Tibial nerve (tissue), 4 donors: Measurements from ENCODE around the gene CMSS1. TPM values are rescaled to one million over a fixed set of nuclear protein-coding genes. Genes with fewer than 3 reads are reported as not detected.
"Not testable (repeated sequence)": the region's sequence is repeated elsewhere in the genome, so short reads cannot be mapped to it uniquely, and the experiment has no call there.

Experiments
- DNase-seq, 2 donors: peaks; one replicate each; pipeline ENCODE4 v3.0.0-alpha.2; 2019; ENCODE audit warnings: low spot score in 2 of 2
- H3K27ac ChIP-seq, 4 donors: fragments of 200-600 bp; sonication (generic) in 3 of 4; one replicate each; pipeline ENCODE4 v1.5.1; 2017 to 2019; ENCODE audit warnings: mild to moderate bottlenecking in 1 of 4
- H3K27me3 ChIP-seq, 2 donors: fragments of 200-600 bp; sonication (generic) in 1 of 2; one replicate each; pipeline versions ENCODE4 v1.5.1 to v1.6.0; 2017 to 2019
- H3K36me3 ChIP-seq, 3 donors: fragments of 200-600 bp; sonication (generic); one replicate each; pipeline ENCODE4 v1.5.1; 2018 to 2019
- H3K4me1 ChIP-seq, 4 donors: fragments of 200-600 bp; sonication (generic) in 3 of 4; one replicate each; pipeline ENCODE4 v1.5.1; 2017 to 2019
- H3K4me3 ChIP-seq, 4 donors: fragments of 200-600 bp; sonication (generic) in 3 of 4; one replicate each; pipeline ENCODE4 v1.5.1; 2017 to 2019; ENCODE audit warnings: mild to moderate bottlenecking in 1 of 4, moderate library complexity in 1 of 4
- H3K9me3 ChIP-seq, 4 donors: fragments of 200-600 bp; sonication (generic) in 3 of 4; one replicate each; pipeline ENCODE4 v1.5.1; 2017 to 2019
- CTCF ChIP-seq, 5 experiments: fragments of 200-600 bp in 3 of 5; fragments of 450-650 bp in 2 of 5; sonication (generic) in 3 of 5; IDR thresholded peaks; one replicate each; pipeline ENCODE4 v1.5.1; 2016 to 2019; ENCODE audit warnings: antibody characterized with exemption in 5 of 5, mild to moderate bottlenecking in 3 of 5, moderate library complexity in 2 of 5
- EP300 ChIP-seq, 2 donors: sonication (generic); formaldehyde crosslinking; IDR thresholded peaks; one replicate each; pipeline ENCODE4 v1.6.1; 2017; ENCODE audit warnings: antibody characterized with exemption in 2 of 2, mild to moderate bottlenecking in 1 of 2
- POLR2A ChIP-seq, 2 donors: fragments of 450-650 bp; IDR thresholded peaks; one replicate each; pipeline ENCODE4 v1.6.1; 2017; ENCODE audit warnings: antibody characterized with exemption in 2 of 2, mild to moderate bottlenecking in 2 of 2, moderate library complexity in 2 of 2
- WGBS, 2 donors: methylation state at CpG; one replicate each; pipeline ENCODE4 v1.1.5; 2018; 5-methylcytosine and 5-hydroxymethylcytosine counted together
- total RNA-seq, 4 donors: library from RNA; depleted of rRNA; stranded (reverse); fragments of >200 nt; gene quantifications; one replicate each; pipeline ENCODE4 v1.1.0, GENCODE V29; 2016

The CMSS1 gene
- total RNA-seq, 4 donors from 2014 or later = 5.5 to 29.1 (median 15.7) TPM

GRCh38 chr3:100089812-100090668 is 272.4 kb downstream of the CMSS1 start:
- Histone ChIP-seq H3K36me3 (no peaks in the 10 kb centered on the region), H3K4me1 (peaks cover 0 to 8% (median 0%) of the 10 kb centered on the region in 4 donors)
- WGBS, 2 donors = 70 to 77% methylated on average over 7 of the region's 7 CpGs

DNA sequence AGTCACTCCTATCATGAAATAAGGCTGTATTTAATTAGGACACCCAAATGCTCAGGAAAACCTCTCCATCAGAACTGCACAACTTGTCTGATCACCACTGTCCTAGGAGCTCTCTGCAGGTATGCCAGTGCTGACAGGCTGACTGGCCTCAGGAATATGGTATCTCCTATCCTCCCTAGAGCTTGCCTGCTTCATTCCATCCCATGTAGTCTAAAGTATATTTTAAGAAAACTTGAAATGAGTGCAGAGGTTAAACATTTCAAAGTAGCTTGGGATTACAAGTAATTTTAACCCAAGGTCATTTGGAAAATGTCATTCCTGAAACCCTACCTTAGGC is 273.0 kb downstream of the CMSS1 start:
- H3K36me3 ChIP-seq = no peaks in the 10 kb centered on the region
- H3K9me3 ChIP-seq = no peaks in the 10 kb centered on the region
- no peak for TF ChIP-seq EP300 (IDR thresholded peaks at IDR 0.05)
- TF ChIP-seq CTCF (IDR thresholded peaks at IDR 0.05) = no peak
- TF ChIP-seq POLR2A (IDR thresholded peaks at IDR 0.05) = no peak
- peaks cover 0 to 8% (median 0%) of the 10 kb centered on the region in 4 donors for H3K4me1 ChIP-seq
- no peak for DNase-seq
- H3K27ac ChIP-seq = no peak overlapping the region
- H3K4me3 ChIP-seq = no peak overlapping the region
- H3K27me3 ChIP-seq = no peaks in the 10 kb centered on the region

More at GRCh38 chr3:100089812-100090668, 272.4 kb downstream of the CMSS1 start:
- no peak for DNase-seq
- H3K9me3 ChIP-seq = no peaks in the 10 kb centered on the region
- H3K4me3 ChIP-seq = no peak overlapping the region
- TF ChIP-seq CTCF (IDR thresholded peaks at IDR 0.05) (peak in 1 of 5 experiments; percentile 23), POLR2A (IDR thresholded peaks at IDR 0.05) (no peak)
- no peaks in the 10 kb centered on the region for H3K27me3 ChIP-seq
- no peak overlapping the region for H3K27ac ChIP-seq

DNA sequence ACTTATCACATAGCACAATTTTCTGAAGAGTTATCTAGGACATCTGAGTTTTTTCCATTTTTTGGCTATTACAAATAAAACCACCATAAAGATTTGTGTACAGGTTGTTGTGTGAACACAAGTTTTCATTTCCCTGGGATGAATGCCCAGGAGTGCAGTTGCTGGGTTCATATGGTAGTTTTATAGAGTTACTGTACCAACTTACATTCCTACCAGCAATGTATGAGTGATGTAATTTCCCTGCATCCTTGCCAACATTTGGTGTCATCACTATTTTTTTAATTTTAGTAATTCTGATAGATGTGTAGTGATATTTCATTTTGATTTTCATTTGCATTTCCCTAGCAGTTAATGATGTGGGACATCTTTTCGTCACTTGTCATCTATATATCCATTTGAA is 276.2 kb downstream of the CMSS1 start:
- Histone ChIP-seq H3K36me3 (no peaks in the 10 kb centered on the region), H3K4me3 (no peak overlapping the region), H3K9me3 (no peaks in the 10 kb centered on the region), H3K4me1 (peaks cover 0 to 21% (median 4%) of the 10 kb centered on the region in 4 donors), H3K27me3 (no peaks in the 10 kb centered on the region), H3K27ac (no peak overlapping the region)
- no peak for DNase-seq
- TF ChIP-seq POLR2A (IDR thresholded peaks at IDR 0.05) = no peak
- WGBS, 2 donors = 95 to 96% methylated on average over 1 of the region's 1 CpG

- H3K27ac ChIP-seq, H3K4me3 ChIP-seq, H3K36me3 ChIP-seq, H3K27me3 ChIP-seq, DNase-seq, H3K9me3 ChIP-seq: not testable (repeated sequence)
- WGBS, 2 donors = 63 to 69% methylated on average over 1 of the region's 1 CpG
- H3K4me1 ChIP-seq = peaks cover 0 to 24% (median 4%) of the 10 kb centered on the region in 4 donors
These were observed 278.6 kb downstream of the CMSS1 start for GRCh38 chr3:100096286-100096685.

GRCh38 chr3:100096866-100097265 is 279.2 kb downstream of the CMSS1 start:
- no peak for DNase-seq
- no peaks in the 10 kb centered on the region for H3K9me3 ChIP-seq
- TF ChIP-seq POLR2A (IDR thresholded peaks at IDR 0.05) (no peak), CTCF (IDR thresholded peaks at IDR 0.05) (no peak), EP300 (IDR thresholded peaks at IDR 0.05) (no peak)
- H3K36me3 ChIP-seq = no peaks in the 10 kb centered on the region
- no peak overlapping the region for H3K27ac ChIP-seq
- H3K4me3 ChIP-seq = no peak overlapping the region
- peaks cover 0 to 24% (median 4%) of the 10 kb centered on the region in 4 donors for H3K4me1 ChIP-seq
- 83 to 89% methylated on average over 2 of the region's 2 CpGs for whole genome bisulfite sequencing, 2 donors
- no peaks in the 10 kb centered on the region for H3K27me3 ChIP-seq

GRCh38 chr3:100097919-100098783 is 280.5 kb downstream of the CMSS1 start:
- TF ChIP-seq CTCF (IDR thresholded peaks at IDR 0.05) (no peak), EP300 (IDR thresholded peaks at IDR 0.05) (peak in 1 of 2 donors; percentile 30)
- Histone ChIP-seq H3K27ac (peak overlapping the region in 1 of 4 donors; percentile 18), H3K9me3 (no peaks in the 10 kb centered on the region), H3K4me1 (peaks cover 0 to 24% (median 4%) of the 10 kb centered on the region in 4 donors), H3K4me3 (no peak overlapping the region), H3K27me3 (no peaks in the 10 kb centered on the region), H3K36me3 (no peaks in the 10 kb centered on the region)
- no peak for DNase-seq
- WGBS, 2 donors = 57 to 58% methylated on average over 6 of the region's 6 CpGs
